GM19397 (cell line): ENCODE results near the gene AMZ1.
"Not testable (repeated sequence)": the region's sequence is repeated elsewhere in the genome, so short reads cannot be mapped to it uniquely, and the experiment has no call there.

Experiments
- ATAC-seq: cut with Tn5 transposase; IDR thresholded peaks from one replicate; pipeline ENCODE4 v1.9.1; 2021; ENCODE audit warnings: mild to moderate bottlenecking, moderate library complexity; ENCODE audit not compliant: unreplicated experiment

Gene AMZ1

GRCh38 chr7:2709553-2710285 is 21.7 kb downstream of the AMZ1 start:
- ATAC-seq, result peak; percentile 75

GRCh38 chr7:2710286-2710655 is 22.3 kb downstream of the AMZ1 start:
- peak; percentile 39 for ATAC-seq

- peak; percentile 10 for ATAC-seq
These were observed 23.0 kb downstream of the AMZ1 start for GRCh38 chr7:2710901-2711551.

GRCh38 chr7:2711895-2712675 is 24.1 kb downstream of the AMZ1 start:
- ATAC-seq, result no peak

- no peak for ATAC-seq
These were observed 25.4 kb downstream of the AMZ1 start for GRCh38 chr7:2713370-2713769.

GRCh38 chr7:2713978-2714377 is 26.0 kb downstream of the AMZ1 start:
- ATAC-seq, result no peak

GRCh38 chr7:2714636-2715035 is 26.6 kb downstream of the AMZ1 start:
- no peak for ATAC-seq

GRCh38 chr7:2715341-2716231 is 27.6 kb downstream of the AMZ1 start:
- ATAC-seq, result no peak

GRCh38 chr7:2716488-2716887 is 28.5 kb downstream of the AMZ1 start:
- no peak for ATAC-seq

- ATAC-seq, result no peak
These were observed 28.9 kb downstream of the AMZ1 start for GRCh38 chr7:2716906-2717292.

GRCh38 chr7:2717293-2718261 is 29.6 kb downstream of the AMZ1 start:
- ATAC-seq, result no peak

- no peak for ATAC-seq
These were observed 30.4 kb downstream of the AMZ1 start for GRCh38 chr7:2718296-2718965.

GRCh38 chr7:2719007-2719406 is 31.0 kb downstream of the AMZ1 start:
- ATAC-seq, result no peak

GRCh38 chr7:2720024-2720423 is 32.0 kb downstream of the AMZ1 start:
- no peak for ATAC-seq

- ATAC-seq, result no peak
These were observed 33.8 kb downstream of the AMZ1 start for GRCh38 chr7:2721842-2722241.

- ATAC-seq, result no peak
These were observed 34.6 kb downstream of the AMZ1 start for GRCh38 chr7:2722591-2722990.

GRCh38 chr7:2723138-2723850 is 35.3 kb downstream of the AMZ1 start:
- no peak for ATAC-seq

- not testable (repeated sequence) for ATAC-seq
These were observed 36.0 kb downstream of the AMZ1 start for GRCh38 chr7:2724036-2724435.
